Measurements from ENCODE around the gene GJA1.

The GJA1 gene

GRCh38 chr6:121436274-121436857 lies 920 bp downstream of the GJA1 start:
- no peaks in the 10 kb centered on the region for H3K27me3 Mint-ChIP-seq (ENCODE audit: low read depth)
- H3K9me3 Mint-ChIP-seq = no peaks in the 10 kb centered on the region
- no peak for TF ChIP-seq CTCF (IDR thresholded peaks at IDR 0.05; ENCODE audit: unreplicated experiment in 3 of 3)
- peaks cover 2% of the 10 kb centered on the region for H3K36me3 Mint-ChIP-seq (ENCODE audit: low read depth)
- H3K4me1 Mint-ChIP-seq = peaks cover 20% of the 10 kb centered on the region
- H3K27ac Mint-ChIP-seq = peak overlapping the region; percentile 80 to 91 (median 89)
- H3K4me3 Mint-ChIP-seq = peak overlapping the region; percentile 90 to 94 (median 90)

DNA sequence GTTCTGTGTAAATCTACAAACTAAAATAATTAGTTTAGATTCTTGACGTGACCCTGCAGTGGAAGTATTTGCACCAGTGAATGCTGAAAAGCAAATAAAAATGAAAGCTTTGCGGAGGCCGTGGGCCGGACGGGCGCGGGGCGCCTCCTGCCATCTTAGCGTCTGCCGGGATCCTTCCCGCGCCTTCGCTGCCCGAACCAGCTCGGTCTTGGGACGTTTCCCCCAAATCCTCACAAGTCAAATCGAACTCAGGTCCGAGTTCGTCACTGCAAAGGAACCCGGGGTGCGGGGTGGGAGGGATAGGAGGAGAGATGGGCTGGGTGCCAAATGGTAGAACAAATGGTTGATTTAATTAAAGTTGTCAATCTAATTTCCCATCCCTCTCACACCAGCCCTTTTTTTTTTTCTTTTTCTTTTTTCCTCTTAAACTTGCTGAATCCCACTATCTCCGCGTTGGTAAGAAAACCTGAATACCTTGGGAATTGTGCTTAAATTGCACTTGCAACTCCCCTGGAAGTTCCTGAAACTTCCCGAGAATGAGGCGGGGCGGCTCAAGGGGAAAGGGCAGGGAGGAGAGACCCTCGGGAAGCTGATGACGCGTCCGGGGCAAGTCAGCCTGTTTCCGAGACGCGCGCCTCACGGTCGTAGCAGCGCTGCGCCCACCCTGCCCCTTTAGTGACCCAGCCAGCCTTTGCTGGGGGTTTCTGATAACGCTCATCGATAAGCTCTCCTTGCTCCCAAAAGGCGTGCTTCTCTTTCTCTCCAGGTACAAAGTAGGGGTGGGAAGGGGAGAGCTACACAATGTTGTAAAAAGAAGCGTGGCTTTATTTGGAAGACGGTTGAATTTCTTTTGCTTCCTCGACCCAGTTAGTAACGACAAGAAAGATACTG lies 1.8 kb downstream of the GJA1 start:
- Mint-ChIP-seq H3K27me3 (ENCODE audit: low read depth) (peaks cover 3% of the 10 kb centered on the region), H3K36me3 (ENCODE audit: low read depth) (peaks cover 6% of the 10 kb centered on the region), H3K27ac (peak overlapping the region; percentile 80 to 91 (median 89)), H3K4me1 (peaks cover 23% of the 10 kb centered on the region), H3K4me3 (peak overlapping the region; percentile 90 to 94 (median 90)), H3K9me3 (no peaks in the 10 kb centered on the region)
- TF ChIP-seq CTCF (IDR thresholded peaks at IDR 0.05; ENCODE audit: unreplicated experiment in 3 of 3) = no peak

- Mint-ChIP-seq H3K27ac (peak overlapping the region; percentile 80 to 91 (median 89)), H3K9me3 (no peaks in the 10 kb centered on the region), H3K36me3 (ENCODE audit: low read depth) (peaks cover 6% of the 10 kb centered on the region), H3K27me3 (ENCODE audit: low read depth) (peaks cover 3% of the 10 kb centered on the region), H3K4me1 (peaks cover 29% of the 10 kb centered on the region), H3K4me3 (peak overlapping the region; percentile 90 to 94 (median 90))
- TF ChIP-seq CTCF (IDR thresholded peaks at IDR 0.05; ENCODE audit: unreplicated experiment in 3 of 3) = no peak
These were observed 2.6 kb downstream of the GJA1 start for GRCh38 chr6:121437851-121438651.

- peaks cover 35% of the 10 kb centered on the region for H3K4me1 Mint-ChIP-seq
- peaks cover 6% of the 10 kb centered on the region for H3K36me3 Mint-ChIP-seq (ENCODE audit: low read depth)
- H3K4me3 Mint-ChIP-seq = peak overlapping the region; percentile 90 to 94 (median 90)
- peak overlapping the region in 1 of 3 experiments; percentile 89 for H3K27ac Mint-ChIP-seq
- peaks cover 3% of the 10 kb centered on the region for H3K27me3 Mint-ChIP-seq (ENCODE audit: low read depth)
- no peak for TF ChIP-seq CTCF (IDR thresholded peaks at IDR 0.05; ENCODE audit: unreplicated experiment in 3 of 3)
- no peaks in the 10 kb centered on the region for H3K9me3 Mint-ChIP-seq
These were observed 3.4 kb downstream of the GJA1 start for GRCh38 chr6:121438869-121439268.

- TF ChIP-seq CTCF (IDR thresholded peaks at IDR 0.05; ENCODE audit: unreplicated experiment in 3 of 3) = no peak
- peaks cover 6% of the 10 kb centered on the region for H3K27me3 Mint-ChIP-seq (ENCODE audit: low read depth)
- H3K27ac Mint-ChIP-seq = peak overlapping the region in 1 of 3 experiments; percentile 50
These were observed 4.0 kb downstream of the GJA1 start for GRCh38 chr6:121439475-121439874.

More at GRCh38 chr6:121439475-121439874, 4.0 kb downstream of the GJA1 start:
- H3K4me1 Mint-ChIP-seq = peaks cover 41% of the 10 kb centered on the region
- H3K36me3 Mint-ChIP-seq (ENCODE audit: low read depth) = peaks cover 6% of the 10 kb centered on the region
- no peaks in the 10 kb centered on the region for H3K9me3 Mint-ChIP-seq
- H3K4me3 Mint-ChIP-seq = peak overlapping the region; percentile 61 to 77 (median 66)
